Cerebellar nuclear complex (tissue), 1 donor: ENCODE results near the gene ADGRD1.

ENCODE experiments used
- DNase-seq, 2 experiments: peaks; one replicate each; lab custom pipeline; 2025; lab: John Stamatoyannopoulos, UW

ADGRD1 gene

DNA sequence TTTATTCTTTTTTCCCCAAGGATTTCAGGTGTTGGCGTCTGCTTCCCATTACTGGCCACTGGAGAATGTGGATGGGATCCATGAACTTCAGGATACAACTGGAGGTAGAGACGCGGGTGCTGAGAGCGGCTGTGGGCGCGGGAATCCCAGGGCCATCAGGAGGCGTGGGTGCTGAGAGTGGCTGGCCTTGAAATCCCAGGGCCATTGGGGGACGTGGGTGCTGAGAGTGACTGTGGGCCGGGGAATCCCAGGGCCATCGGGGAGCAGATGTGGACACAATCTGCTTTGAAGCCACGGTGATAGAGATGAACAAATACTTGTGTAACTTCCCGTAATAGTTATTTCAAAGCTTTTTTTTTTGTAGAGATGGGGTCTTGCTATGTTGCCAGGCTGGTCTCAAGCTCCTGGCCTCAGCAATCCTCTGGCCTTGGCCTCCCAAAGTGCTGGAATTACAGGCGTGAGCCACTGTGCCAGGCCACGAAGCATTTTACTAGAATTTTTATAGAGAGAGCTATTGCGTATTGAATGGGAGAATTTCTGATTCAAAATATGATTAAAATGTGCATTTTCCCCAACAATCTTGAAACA, 12.8 kb downstream of the ADGRD1 start:
- DNase-seq, result no peak

DNA sequence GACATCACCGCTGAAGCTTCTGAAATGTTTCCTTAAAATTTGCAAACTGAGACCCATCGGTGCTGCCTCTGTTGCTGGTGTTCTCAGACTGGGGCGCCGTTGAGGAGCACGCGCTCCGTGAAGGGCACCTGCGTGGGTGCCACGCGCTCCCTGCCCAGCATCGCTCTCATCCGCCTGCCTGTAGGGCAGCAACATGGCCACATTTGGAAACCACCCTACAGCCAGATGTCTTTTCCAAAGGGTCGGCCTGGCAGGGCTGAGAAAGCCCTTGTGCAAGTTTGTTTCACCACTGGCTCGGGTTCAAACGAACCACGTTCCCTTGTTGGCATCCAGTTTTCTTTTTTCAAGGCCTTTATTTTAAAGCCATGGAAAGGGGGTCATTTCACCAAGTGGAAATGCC, 13.9 kb downstream of the ADGRD1 start:
- DNase-seq, result no peak

DNA sequence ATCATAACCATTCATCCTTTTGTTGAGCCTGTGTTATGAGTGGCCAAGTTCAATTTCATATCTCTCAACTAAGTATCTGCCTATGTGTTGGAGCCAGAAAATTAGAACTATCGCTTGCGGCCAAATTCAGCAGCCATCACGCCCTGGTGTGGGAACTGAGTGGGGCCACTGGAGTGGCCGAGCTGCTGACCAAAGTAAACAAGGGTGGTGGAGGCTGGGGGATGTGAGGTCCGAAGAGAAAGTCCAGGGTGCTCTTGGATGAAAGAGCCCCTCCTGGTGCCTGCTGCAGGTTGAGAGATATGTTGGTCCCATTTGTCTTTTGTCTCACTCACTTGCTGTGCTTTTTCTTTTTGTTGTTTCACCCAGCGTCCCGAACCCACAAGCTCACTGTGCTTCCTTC, 14.9 kb downstream of the ADGRD1 start:
- no peak for DNase-seq

DNA sequence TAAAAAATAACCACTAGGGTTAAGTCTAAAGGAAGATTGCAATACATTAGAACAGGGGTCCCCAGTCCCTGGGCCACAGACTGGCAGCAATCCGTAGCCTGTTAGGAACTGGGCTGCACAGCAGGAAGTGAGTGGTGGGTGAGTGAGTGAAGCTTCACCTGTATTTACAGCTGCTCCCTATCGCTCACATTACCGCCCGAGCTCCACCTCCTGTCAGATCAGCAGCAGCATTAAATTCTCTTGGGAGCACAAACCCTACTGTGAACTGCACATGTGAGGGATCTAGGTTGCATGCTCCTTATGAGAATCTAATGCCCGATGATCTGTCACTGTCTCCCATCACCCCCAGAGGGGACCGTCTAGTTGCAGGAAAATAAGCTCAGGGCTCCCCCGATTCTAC, 15.5 kb downstream of the ADGRD1 start:
- DNase-seq, result no peak

DNA sequence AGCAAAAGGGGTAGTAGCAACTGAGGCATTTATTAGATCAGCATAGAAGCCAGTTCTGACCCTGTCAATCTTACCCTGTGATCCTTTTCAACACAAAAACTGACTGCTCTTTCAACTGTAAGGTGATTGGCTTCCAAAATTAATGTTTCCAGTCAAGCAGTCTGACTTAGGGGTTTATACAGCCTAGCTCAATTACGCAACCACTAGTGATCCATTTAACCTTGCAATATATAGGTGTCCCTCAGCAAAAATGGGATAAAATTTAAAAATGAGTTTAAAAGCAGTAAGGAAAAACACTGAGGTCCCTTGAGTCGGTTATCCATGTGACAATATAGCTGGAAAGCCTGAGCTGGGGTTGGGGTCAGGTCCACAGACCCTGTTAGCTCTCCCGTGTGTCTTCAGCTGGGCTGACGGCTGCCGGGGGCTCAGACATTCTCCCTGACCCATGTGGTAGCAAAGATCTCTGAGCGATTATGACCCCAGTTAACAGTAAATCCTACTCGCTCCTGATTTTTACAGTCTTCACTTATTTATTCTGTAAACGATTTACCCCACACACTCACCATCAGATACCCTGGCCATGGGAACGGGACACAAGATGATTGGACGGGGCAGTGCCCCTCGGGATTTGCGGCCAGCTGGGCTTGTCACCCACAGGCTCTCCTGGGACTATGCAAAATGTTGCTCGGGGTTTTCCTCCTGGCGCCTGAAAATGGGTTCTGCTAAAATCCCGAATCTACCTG, 16.6 kb downstream of the ADGRD1 start:
- no peak for DNase-seq

DNA sequence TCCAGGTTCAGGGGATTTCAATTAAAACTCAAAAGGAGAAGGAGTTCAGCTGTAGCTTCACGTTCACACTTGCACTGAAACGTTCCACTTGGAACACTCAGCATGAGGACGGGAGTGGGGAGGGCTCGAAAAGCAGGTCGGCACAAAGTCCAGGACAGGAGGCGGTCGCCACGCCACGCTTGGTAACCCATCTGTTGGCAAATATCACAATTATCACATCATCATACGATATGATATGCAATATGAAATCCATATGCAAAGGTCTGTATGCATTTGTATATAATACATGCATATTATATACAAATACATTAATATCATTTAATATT, 17.2 kb downstream of the ADGRD1 start:
- no peak for DNase-seq

DNA sequence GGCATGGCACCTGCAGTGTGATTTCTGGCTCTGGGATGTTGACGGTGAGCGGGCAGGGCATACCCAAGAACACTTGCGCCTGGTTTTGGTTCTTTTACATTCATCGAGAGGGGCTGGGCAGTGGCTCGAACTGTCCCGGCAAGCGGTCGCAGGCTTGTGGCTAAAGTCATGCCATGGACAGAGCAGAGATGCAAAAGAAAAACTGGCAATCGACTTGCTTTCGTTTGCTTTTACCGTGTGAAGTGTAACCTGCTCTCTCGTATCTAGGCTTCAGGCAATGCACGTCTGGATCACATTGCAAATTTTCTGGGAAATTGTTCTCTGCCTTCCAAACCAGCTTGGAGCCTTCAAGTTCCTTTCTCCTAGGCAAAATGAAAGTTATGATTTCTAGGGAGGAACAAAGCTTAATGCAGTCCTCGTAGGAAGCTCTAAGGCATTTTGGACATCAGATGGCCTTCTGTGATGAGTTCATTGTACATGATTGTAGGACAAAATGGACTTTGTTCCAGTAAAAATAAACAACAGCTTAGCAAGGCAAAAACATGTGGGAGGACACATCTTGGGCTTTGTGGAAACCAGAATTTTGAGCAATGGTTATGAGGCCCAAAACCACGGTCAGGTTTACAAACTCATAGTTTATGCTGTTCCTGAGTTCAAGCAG, 18.3 kb downstream of the ADGRD1 start:
- no peak for DNase-seq

DNA sequence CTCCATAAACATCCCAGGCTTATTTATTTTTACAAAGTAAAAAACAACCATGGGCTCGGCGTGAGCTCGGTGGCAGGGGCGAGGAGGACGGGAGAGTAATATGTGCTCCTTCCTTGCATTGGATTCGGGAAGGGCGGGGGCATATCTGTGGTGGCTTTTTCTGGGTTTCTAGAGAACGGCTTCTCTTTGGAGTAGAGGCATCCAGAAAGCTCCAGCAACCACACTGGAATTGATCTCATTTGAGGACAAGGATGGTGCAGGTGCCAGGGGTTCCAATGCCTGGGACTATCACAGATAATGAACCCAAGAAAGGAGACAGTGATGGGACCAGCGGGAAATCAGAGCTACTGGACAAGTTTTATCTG, 18.9 kb downstream of the ADGRD1 start:
- no peak for DNase-seq

DNA sequence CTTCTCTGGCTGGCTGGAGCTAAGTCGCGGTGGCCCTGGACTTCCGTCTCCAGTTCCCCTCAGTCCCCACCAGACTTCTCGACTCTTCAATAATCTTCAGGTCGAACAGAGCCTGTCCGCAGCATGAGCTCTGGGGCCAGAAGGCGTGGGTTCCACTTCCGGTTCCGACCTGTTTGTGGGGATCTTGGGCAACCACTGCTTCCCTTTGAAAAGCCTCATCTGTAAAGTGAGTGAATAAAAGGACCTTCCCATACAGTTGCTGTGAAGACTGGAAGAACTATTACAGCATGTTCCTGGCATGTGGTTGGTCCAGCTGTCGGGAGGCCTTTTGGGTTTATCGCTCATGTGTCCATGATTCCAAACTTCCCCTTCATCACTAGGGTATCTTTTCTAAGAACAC, 19.4 kb downstream of the ADGRD1 start:
- no peak for DNase-seq

DNA sequence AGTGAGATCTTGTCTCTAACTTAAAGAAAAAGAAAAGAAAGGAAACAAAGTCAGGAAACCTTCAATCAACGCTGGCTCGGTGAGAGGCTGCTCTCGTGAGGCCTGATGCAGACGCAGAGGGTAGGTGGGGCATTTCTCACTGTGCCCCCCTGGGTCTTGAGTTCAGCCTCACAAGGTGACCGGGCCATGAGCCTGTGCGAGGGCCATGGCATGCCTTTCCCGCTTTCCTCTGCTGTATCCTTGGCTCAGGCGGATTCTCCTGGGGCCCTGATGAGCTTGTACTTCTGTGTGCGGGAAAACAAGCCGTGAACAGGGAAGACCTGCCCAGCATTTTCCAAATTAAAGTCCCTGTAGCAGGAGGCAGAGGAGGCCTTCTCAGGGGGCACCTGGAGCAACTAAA, 20.2 kb downstream of the ADGRD1 start:
- no peak for DNase-seq

DNA sequence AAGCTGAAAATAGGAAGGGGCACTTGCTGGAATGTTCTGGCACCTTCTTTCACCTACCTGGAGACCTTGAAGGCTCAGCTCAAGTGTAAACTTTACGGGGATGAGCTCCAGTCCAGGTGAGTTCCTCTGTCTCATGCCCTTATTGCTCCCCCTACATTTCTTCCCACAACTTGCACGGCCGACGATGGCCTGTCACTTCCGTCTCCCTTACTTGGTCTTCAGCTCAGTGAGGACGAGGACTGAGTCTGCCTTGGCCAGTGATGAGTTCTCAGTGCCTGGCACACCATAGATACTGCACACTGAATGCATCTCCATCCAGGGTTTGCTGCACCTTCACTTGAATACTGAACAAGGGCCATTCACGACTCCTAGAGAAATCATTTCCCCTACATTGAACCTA, 21.4 kb downstream of the ADGRD1 start:
- no peak for DNase-seq

DNA sequence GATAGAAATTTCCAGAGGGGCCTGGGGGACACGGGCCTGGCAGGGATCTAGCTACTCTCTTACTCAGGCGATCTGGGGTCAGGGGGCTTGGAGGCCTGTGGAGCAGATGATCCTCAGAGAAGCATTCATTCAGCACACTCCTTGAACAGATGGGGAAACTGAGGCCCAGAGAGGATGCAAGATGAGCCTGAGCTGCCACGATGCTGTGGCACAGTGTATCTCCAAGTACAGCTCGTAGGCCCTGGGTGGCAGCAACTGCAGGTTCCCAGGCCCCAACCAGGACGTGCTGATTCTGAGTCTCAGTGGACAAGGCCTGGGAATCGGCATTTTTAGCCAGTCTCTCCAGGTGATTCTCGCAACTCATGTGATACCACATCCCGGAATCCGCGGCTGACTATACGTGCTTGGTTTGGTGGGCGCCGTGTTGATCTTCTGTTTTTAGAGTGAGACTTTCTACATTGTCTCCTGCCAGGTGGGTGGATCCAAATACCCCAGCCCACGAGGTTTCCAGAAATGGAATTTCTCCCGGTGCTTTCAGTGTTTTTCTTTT, 22.5 kb downstream of the ADGRD1 start:
- no peak for DNase-seq

DNA sequence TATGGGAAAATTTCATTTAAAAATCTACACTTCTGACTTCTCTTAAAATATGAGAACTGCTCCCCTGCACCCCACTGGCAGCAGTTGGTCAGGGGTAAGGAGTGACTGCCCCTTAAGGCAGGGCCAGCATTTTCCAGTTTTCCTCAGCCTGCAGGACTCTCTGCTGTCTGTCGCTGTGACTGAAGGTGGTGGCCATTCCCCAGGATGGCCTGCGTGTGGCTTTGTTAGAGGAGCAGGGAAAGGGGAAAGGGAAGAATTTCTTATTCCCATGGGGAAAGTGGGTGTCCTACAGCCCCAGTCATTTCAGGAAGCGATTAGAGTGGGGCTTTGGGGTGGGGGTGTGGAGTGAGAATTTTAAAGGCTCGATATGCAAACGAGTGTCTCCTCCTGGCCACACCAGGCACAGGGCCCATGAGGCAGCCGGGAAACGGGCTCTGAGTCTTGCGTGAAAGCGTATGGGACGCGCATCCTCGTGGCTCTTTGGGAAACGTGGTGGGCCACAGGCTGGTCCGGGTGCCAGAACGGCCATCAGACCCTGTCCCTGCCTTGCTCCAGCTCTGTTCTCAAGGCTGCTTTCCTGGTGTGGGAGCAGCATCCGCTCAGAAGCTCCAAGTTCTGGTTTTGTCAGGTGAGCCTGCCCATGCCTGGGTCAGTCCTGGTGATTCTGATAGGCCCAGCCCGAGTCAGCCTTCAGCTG, 23.5 kb downstream of the ADGRD1 start:
- no peak for DNase-seq

DNA sequence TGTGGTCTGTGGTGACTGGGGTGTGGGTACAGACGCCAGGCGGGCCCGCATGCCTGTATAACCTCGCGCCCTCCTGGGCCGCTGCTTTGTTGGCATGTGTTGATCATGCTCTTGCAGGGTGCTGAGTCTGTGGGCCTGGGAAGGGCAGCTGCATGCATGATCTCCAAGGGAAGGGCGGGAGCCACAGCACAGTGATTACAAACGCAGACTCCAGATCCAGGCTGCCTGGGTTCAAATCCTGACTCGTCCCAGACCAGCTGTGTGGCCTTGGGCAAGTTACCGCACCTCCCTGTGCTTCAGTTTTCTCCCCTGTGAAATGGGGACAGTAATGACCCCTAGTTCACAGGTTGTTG, 24.0 kb downstream of the ADGRD1 start:
- DNase-seq, result no peak

DNA sequence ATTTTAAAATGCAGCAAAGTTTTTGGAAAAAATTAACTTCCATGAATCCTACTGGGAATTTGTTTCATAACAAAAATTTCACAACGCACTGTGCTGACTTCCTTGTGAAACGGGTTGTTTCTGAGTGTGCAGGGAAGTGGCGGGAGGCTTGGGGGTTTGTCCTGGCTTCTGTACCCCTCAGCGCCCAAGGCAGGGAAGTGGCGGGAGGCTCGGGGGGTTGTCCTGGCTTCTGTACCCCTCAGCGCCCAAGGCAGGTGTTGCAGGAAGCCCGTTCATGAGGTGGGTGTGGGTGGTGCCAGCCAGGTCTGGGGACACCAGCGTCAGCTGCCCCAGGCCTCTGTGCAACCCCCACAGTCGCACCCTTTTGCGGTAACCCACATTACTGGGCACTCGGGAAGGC, 25.1 kb downstream of the ADGRD1 start:
- no peak for DNase-seq

DNA sequence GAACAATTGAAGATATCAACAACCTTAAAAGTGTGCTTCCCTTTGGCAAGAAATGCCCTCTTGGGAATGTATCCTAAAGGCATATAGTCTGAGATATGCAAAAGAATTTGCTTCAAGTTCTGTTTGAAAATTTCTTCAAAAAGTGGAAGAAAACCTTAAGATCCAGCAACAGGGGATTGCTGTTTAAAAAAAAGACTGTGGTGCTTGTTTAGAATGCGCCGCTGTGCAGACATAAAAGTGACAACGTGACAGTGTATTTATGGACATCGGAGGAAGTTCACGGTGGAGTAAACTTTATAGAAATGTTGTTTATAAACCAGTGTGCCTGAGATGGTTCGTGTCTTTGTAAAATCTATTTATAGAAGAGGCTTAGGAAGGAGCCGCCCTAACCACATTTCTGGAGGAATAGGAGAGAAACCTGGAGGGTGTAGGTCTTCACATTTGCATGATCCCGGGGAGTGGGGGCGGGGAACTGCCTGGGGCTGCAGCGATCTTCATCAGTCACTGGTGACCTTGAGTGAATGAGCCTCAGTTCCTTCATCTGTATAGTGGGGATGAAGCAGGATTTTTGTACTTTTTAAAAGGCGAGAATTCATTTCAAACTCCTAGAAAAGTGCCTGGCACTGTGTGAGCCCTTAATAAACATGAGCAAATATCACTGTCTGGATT, 27.5 kb downstream of the ADGRD1 start:
- DNase-seq, result no peak

DNA sequence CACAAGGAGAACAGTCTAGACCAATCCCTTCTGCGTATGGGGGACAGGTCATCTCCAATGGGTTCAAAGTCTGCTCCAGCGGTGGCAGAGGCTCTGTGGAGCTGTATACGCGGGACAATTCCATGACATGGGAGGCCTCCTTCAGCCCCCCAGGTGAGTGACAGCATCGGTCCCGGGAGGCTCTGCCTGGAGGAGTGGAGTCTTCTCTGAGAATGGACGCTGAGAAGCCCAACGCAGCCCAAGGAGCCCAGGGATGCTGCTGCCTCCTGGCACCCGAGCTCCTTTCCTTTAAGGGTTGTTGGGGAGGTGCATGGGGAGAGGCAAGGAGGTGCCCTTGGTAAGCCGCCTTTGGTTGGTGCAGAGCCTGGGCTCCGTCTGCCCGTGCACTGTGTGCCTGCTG, 28.2 kb downstream of the ADGRD1 start:
- no peak for DNase-seq

DNA sequence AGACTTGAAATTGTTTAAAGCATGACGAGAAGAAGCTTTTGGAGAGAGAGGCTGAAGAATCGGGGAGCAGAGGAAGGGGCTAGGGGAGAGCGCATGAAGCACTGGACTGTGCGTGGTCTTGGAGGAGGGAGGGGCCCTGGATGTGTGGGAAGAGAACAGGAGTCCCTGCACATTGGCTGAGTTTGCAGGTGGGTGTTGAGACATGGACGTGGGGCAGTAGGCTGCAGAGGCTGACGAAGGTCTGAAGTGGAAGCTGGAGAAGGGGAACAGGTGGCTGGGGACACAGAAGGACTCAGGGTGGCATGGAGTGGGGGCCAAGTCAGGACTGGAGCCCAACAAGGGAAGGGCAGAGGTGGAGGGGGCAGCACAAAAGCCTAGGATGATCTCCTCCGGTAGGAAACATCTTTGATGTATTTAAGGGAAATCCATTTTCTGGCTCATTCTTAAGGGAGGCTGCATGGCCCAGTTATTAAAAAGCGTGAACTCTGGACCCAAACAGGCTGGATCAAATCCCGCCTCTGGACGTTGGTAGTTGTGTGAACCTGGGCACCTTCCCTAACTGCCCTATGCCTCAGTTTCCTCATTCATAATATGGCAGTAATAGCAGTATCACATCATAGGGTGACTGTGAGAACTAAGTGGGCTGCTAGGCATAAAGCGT, 29.0 kb downstream of the ADGRD1 start:
- no peak for DNase-seq

DNA sequence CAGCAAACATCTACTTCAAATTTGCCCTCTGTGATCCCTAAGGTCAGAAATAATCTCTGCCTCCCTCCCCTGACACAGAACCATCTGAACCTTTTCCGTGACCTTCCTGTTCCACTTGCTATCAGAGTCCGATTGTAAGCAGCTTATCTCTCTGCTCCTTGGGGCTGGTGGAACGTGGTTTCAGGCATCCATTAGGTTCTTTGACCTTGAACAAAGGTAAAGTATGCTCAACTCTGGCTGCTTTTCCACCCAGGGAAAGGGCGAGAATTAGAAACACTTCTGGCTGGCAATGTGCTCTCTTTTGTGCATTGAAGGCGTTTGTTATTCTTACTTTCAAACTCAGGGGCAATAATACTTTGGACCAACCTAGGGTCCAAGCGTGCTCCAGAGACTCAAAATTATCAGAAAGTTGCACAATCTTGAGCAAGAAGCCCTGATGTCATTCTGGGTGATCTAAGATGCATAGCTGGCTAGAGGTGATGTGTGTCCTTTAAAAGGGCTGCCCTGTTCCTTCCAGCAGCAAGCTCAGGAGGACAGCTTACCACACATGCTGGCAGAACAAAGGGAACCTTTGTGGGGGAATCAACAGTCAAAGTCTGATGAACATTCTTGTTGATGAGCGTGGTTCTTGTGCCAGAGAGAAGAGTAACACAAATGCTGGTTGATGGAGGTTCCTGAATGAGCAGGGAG, 29.8 kb downstream of the ADGRD1 start:
- no peak for DNase-seq

DNA sequence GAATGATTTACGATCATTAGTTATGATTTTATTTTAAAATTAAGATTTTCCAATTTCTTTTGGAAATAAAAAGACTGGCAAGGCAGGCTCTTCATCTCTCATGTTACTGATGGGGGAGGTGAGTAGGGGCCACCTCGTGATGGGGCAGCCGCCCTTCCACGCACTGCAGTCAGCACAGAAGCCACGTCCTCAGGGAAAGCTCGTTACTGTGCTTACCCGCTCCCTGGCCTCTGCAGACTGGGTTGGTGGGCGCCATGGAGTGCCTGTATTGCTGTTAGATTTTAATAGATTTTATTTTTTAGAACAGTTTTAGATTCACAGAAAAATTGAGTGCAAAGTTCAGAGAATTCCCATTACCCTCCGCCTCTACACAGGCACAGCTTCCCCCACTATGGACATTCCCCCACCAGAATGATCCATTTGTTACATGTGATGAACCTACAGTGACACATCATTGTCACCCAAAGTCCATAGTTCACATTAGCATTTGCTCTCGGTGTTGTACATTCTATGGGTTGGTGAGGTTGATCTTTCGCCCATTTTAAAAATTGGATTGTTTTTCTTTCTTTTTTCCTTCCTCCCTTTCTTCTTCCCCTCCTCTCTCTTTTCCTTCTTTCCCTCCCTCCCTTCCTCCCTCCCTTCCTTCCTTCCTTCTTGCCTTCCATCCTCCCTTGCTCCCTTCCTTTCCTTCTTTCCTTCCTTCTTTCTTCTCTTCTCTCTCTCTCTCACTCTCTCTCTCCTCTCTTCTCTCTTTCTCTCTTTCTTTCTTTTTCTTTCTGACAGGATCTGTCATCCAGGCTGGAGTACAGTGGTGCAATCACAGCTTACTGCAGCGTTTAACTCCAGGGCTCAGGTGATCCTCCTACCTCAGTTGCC, 30.7 kb downstream of the ADGRD1 start:
- no peak for DNase-seq
